K562 (cell line): ENCODE data around the gene COL23A1. TPM values are rescaled to one million over a fixed set of nuclear protein-coding genes. Genes with fewer than 3 reads are reported as not detected.
A peak's percentile ranks its signal among the peaks of the same experiment; 100 is the strongest.

Experiments used
- ATAC-seq: fragments of 200-7000 bp; cut with Tn5 transposase; 3 replicates; pipeline ENCODE4 v1.9.1; 2020; ENCODE audit warnings: moderate library complexity
- BruUV-seq: library from RNA; stranded (reverse); fragments of 400-500 nt; replicated peaks from 2 replicates; lab custom pipeline; 2021; lab: Mats Ljungman, UMichigan
- CTCF ChIA-PET: fragments of 300-600 bp; formaldehyde crosslinking; extraction: SDS; loops from one replicate; lab custom pipeline; 2021; ENCODE audit warnings: low intra/inter-chr PET ratio; lab: Yijun Ruan, JAX
- POLR2A ChIA-PET: fragments of 300-600, 350-650 bp; sonication (Branson Sonifier 250); formaldehyde crosslinking; extraction: SDS; loops from one replicate; lab custom pipeline; 2021; ENCODE audit warnings: antibody characterized with exemption, inconsistent platforms; lab: Yijun Ruan, JAX
- DNase-seq, 4 experiments: peaks; one replicate each; pipeline versions ENCODE4 v3.0.0 to v3.0.0-alpha.2; 2011 to 2018; ENCODE audit warnings: low spot score in 3 of 4, mixed read lengths in 3 of 4; ENCODE audit errors: extremely low read depth in 1 of 4
- FAIRE-seq: peaks from 2 replicates; lab custom pipeline; 2011; peaks lifted over from hg19 to GRCh38; lab: Jason Lieb, UNC
- H2AFZ ChIP-seq: 2 replicates; pipeline ENCODE4 v1.6.0; 2011; ENCODE audit warnings: low read depth, low read length, control low read depth, inconsistent platforms
- H3K27ac ChIP-seq: fragments of 200-600 bp; 3 replicates; pipeline ENCODE4 v1.8.0; 2011; ENCODE audit warnings: low read depth, mild to moderate bottlenecking, control low read depth, inconsistent platforms, low read length, moderate library complexity, mixed read lengths; ENCODE audit errors: extremely low read depth
- H3K27me3 ChIP-seq, 2 experiments: fragments of 300-600 bp in 1 of 2; 2 replicates in 1 of 2; 3 replicates in 1 of 2; pipeline versions ENCODE4 v1.6.0 to v1.8.0; 2011; ENCODE audit warnings: inconsistent platforms in 2 of 2, low read length in 2 of 2, mild to moderate bottlenecking in 1 of 2, mixed read lengths in 1 of 2, moderate library complexity in 1 of 2; ENCODE audit not compliant: control insufficient read depth in 2 of 2, insufficient read depth in 2 of 2
- H3K36me3 ChIP-seq: fragments of 300-600 bp; 3 replicates; pipeline ENCODE4 v1.8.0; 2011; ENCODE audit warnings: mild to moderate bottlenecking, low read length, inconsistent platforms; ENCODE audit not compliant: control insufficient read depth, insufficient read depth
- H3K4me1 ChIP-seq, 2 experiments: fragments of 200-600 bp in 1 of 2; replicated peaks in 1 of 2; 2 replicates in 1 of 2; 3 replicates in 1 of 2; pipeline versions ENCODE4 v1.5.1 to v1.8.0; 2011; ENCODE audit warnings: inconsistent platforms in 2 of 2, low read length in 2 of 2, mild to moderate bottlenecking in 1 of 2, mixed read lengths in 1 of 2, moderate library complexity in 1 of 2; ENCODE audit not compliant: control insufficient read depth in 2 of 2, insufficient read depth in 2 of 2
- H3K4me2 ChIP-seq: 2 replicates; pipeline ENCODE4 v1.6.1; 2011; ENCODE audit warnings: low read length, control low read depth, inconsistent platforms, mixed read lengths; ENCODE audit not compliant: insufficient read depth
- H3K4me3 ChIP-seq: fragments of 200-600 bp; sonication (generic), shearing (Covaris generic); 2 replicates; pipeline ENCODE4 v1.5.1; 2016; ENCODE audit warnings: control low read depth, inconsistent platforms
- H3K79me2 ChIP-seq: fragments of 200-600 bp; 3 replicates; pipeline ENCODE4 v1.8.0; 2011; ENCODE audit warnings: low read length, inconsistent platforms; ENCODE audit not compliant: control insufficient read depth, insufficient read depth
- H3K9ac ChIP-seq, 2 experiments: 2 replicates each; pipeline versions ENCODE4 v1.6.0 to v1.6.1; 2011; ENCODE audit warnings: low read depth in 2 of 2, low read length in 2 of 2, control low read depth in 1 of 2, inconsistent platforms in 1 of 2, mild to moderate bottlenecking in 1 of 2, mixed read lengths in 1 of 2; ENCODE audit not compliant: insufficient read depth in 1 of 2
- H3K9me1 ChIP-seq: one replicate; pipeline ENCODE4 v1.6.0; 2011; ENCODE audit warnings: inconsistent platforms, mild to moderate bottlenecking, low read length, moderate library complexity; ENCODE audit not compliant: control insufficient read depth, insufficient read depth
- H3K9me3 ChIP-seq: replicated peaks from 2 replicates; pipeline ENCODE4 v1.5.1; 2011; ENCODE audit warnings: low read depth, low read length, inconsistent platforms; ENCODE audit not compliant: control insufficient read depth, insufficient read depth
- H4K20me1 ChIP-seq: replicated peaks from 2 replicates; pipeline ENCODE4 v1.6.1; 2011; ENCODE audit warnings: low read length, inconsistent platforms, mixed read lengths; ENCODE audit not compliant: control insufficient read depth, insufficient read depth
- CHD4 ChIP-seq: fragments of 200-600 bp; sonication (generic); IDR thresholded peaks from 3 replicates; pipeline ENCODE4 v1.6.1; 2012; ENCODE audit warnings: low read depth, mild to moderate bottlenecking, mixed read lengths, low read length, inconsistent platforms; ENCODE audit not compliant: insufficient read depth, insufficient replicate concordance, poor library complexity, severe bottlenecking
- CREM ChIP-seq: IDR thresholded peaks from 2 replicates; pipeline ENCODE4 v1.6.1; 2014; ENCODE audit warnings: antibody characterized with exemption, low read depth
- ERF ChIP-seq: fragments of 450-650 bp; formaldehyde crosslinking; IDR thresholded peaks from 2 replicates; pipeline ENCODE4 v1.4.0; 2020; ENCODE audit warnings: mild to moderate bottlenecking, mixed read lengths
- ETS2 ChIP-seq: IDR thresholded peaks from 2 replicates; pipeline ENCODE4 v1.6.1; 2016; ENCODE audit warnings: borderline replicate concordance, missing genetic modification characterization, mild to moderate bottlenecking, moderate library complexity, missing compliant biosample characterization; ENCODE audit not compliant: poor library complexity, severe bottlenecking
- FUS ChIP-seq: fragments of 200-400 bp; formaldehyde crosslinking; optimal IDR thresholded peaks from 2 replicates; pipeline ENCODE3; 2017; ENCODE audit warnings: low read depth, low read length
- HSF4 ChIP-seq: fragments of 250-450 bp; sonication (Bioruptor Pico); IDR thresholded peaks from 2 replicates; pipeline ENCODE4 v2.1.2; 2022; ENCODE audit warnings: mild to moderate bottlenecking, moderate library complexity, borderline replicate concordance
- MXD1 ChIP-seq: fragments of 250-450 bp; sonication (Bioruptor Pico); IDR thresholded peaks from 2 replicates; pipeline ENCODE4 v1.8.0; 2021; ENCODE audit warnings: borderline replicate concordance, mild to moderate bottlenecking, moderate library complexity; ENCODE audit not compliant: poor library complexity, severe bottlenecking
- STAT6 ChIP-seq: sonication (generic); formaldehyde crosslinking; IDR thresholded peaks from 2 replicates; pipeline ENCODE4 v1.8.1; 2023; ENCODE audit warnings: mild to moderate bottlenecking, missing genetic modification reagents
- ZBED1 ChIP-seq: IDR thresholded peaks from 2 replicates; pipeline ENCODE4 v1.6.1; 2014
- ZBTB43 ChIP-seq: sonication (generic); formaldehyde crosslinking; IDR thresholded peaks from 2 replicates; pipeline ENCODE4 v1.8.0; 2023; ENCODE audit warnings: mild to moderate bottlenecking, missing genetic modification reagents
- ZKSCAN3 ChIP-seq: fragments of 250-450 bp; sonication (Bioruptor Pico); IDR thresholded peaks from 2 replicates; pipeline ENCODE4 v1.4.0; 2020
- ZNF239 ChIP-seq: fragments of 250-450 bp; sonication (Bioruptor Pico); IDR thresholded peaks from 2 replicates; pipeline ENCODE4 v1.4.0; 2020; ENCODE audit warnings: mild to moderate bottlenecking
- ZNF609 ChIP-seq: sonication (generic); formaldehyde crosslinking; IDR thresholded peaks from 2 replicates; pipeline ENCODE4 v1.8.1; 2023; ENCODE audit warnings: missing genetic modification reagents, mild to moderate bottlenecking, borderline replicate concordance
- WGBS: fragments of 100-300 bp; shearing (Covaris generic); methylation state at CpG from one replicate; pipeline ENCODE4 v1.1.6; 2016; ENCODE audit warnings: low coverage, mixed read lengths; ENCODE audit not compliant: insufficient coverage; ENCODE audit errors: missing lambda C conversion rate; 5-methylcytosine and 5-hydroxymethylcytosine counted together
- in situ Hi-C: fragments of 300-500 bp; cut with MboI; formaldehyde crosslinking; loops from 4 replicates; pipeline ENCODE4 v1.15.0; 2018; ENCODE audit warnings: inconsistent platforms, mixed read lengths
- intact Hi-C: fragments of 100-400 bp; cut with micrococcal nuclease; formaldehyde crosslinking; loops from 2 replicates; pipeline ENCODE4 v1.14.2; 2022
- polyA plus RNA-seq, 8 experiments: library from polyadenylated mRNA; depleted of rRNA in 4 of 8; stranded (reverse) in 5 of 8; unstranded in 3 of 8; fragments of >200 nt; fragmentation: Nextera tagmentation in 2 of 8; fragmentation: Illumina TruSeq in 1 of 8; extraction: Ambion mirVana in 2 of 8; extraction: Trizol in 1 of 8; gene quantifications; 2 replicates each; pipeline versions ENCODE4 v1.2.1 to v1.2.3, GENCODE V29; 2011 to 2014; ENCODE audit warnings: inconsistent platforms in 1 of 8, missing spikeins in 1 of 8
- total RNA-seq, 7 experiments: library from RNA; depleted of rRNA in 6 of 7; stranded (reverse); fragments of >200 nt in 6 of 7; fragmentation: Illumina TruSeq in 2 of 7; extraction: Trizol in 2 of 7; gene quantifications; 2 replicates each; pipeline versions ENCODE4 v1.2.1 to v1.2.3, GENCODE V29; 2011 to 2021; ENCODE audit warnings: low replicate concordance in 1 of 7

COL23A1 gene
- total and polyA plus RNA-seq, 9 of the 15 experiments (the other 6 are each of a cell fraction or from before 2014, with no cell fraction given) = 0.09 TPM; not detected in 8

GRCh38 chr5:178368274-178368673 lies 221.9 kb downstream of the COL23A1 start:
- in situ Hi-C loops (no loop called here), intact Hi-C loops (no loop called here)
- no peak for FAIRE-seq
- WGBS = 8% methylated on average over 9 of the region's 10 CpGs
- Histone ChIP-seq H3K36me3 (no peaks in the 10 kb centered on the region), H3K9me3 (no peaks in the 10 kb centered on the region), H3K4me3 (no peak overlapping the region), H4K20me1 (no peaks in the 10 kb centered on the region; the same call in 1 of the 2 replicates), H3K4me2 (no peak overlapping the region), H3K9me1 (no peaks in the 10 kb centered on the region), H3K27me3 (peaks cover 24 to 75% of the 10 kb centered on the region in 2 experiments; a peak in 4 of 5 replicates), H2AFZ (no peak overlapping the region), H3K27ac (no peak overlapping the region), H3K79me2 (no peaks in the 10 kb centered on the region), H3K9ac (no peak overlapping the region), H3K4me1 (peaks cover 0 to 7% of the 10 kb centered on the region in 2 experiments; a peak in 1 of 5 replicates)
- DNase-seq = no peak
- CTCF ChIA-PET = no interaction called here
- POLR2A ChIA-PET = interaction anchor here (0.5 kb wide), 1 partner anchor 231 kb away, joined by 3 read pairs; no protein-coding TSS in a partner anchor
- BruUV-seq = no TSS peak
- ATAC-seq = peak; percentile 49; the same call in 1 of the 3 replicates
- no peak for TF ChIP-seq CREM
- no peak for TF ChIP-seq FUS
- TF ChIP-seq ZKSCAN3 (CRISPR knock-in tag) = no peak
- TF ChIP-seq HSF4 (CRISPR knock-in tag) = no peak
- TF ChIP-seq ETS2 (tag) = no peak
- TF ChIP-seq ZBTB43 (CRISPR knock-in tag) = no peak
- no peak for TF ChIP-seq CHD4
- no peak for TF ChIP-seq MXD1 (CRISPR knock-in tag)
- no peak for TF ChIP-seq ZNF609 (CRISPR knock-in tag)
- TF ChIP-seq ERF (CRISPR knock-in tag) = no peak
- TF ChIP-seq ZNF239 (CRISPR knock-in tag) = no peak
- no peak for TF ChIP-seq STAT6
- TF ChIP-seq ZBED1 = no peak
